GM12873 (cell line): ENCODE results near the gene USP7.

Source experiments
- CTCF ChIP-seq: IDR thresholded peaks from 2 replicates; pipeline ENCODE4 v1.5.1; 2012; ENCODE audit warnings: low read depth, mild to moderate bottlenecking, moderate library complexity, low read length, control low read depth; ENCODE audit not compliant: insufficient read depth; ENCODE audit errors: missing control alignments

The USP7 gene

GRCh38 chr16:8859913-8860881, 103.5 kb downstream of the USP7 start:
- no peak for TF ChIP-seq CTCF

GRCh38 chr16:8858994-8859912, 104.5 kb downstream of the USP7 start:
- no peak for TF ChIP-seq CTCF

GRCh38 chr16:8855972-8856371, 107.7 kb downstream of the USP7 start:
- no peak for TF ChIP-seq CTCF

GRCh38 chr16:8855051-8855786, 108.5 kb downstream of the USP7 start:
- peak; percentile 29 for TF ChIP-seq CTCF

- TF ChIP-seq CTCF = no peak
Observed at GRCh38 chr16:8854298-8854948, 109.3 kb downstream of the USP7 start.

GRCh38 chr16:8853611-8854010, 110.1 kb downstream of the USP7 start:
- TF ChIP-seq CTCF = no peak
